ENCODE measurements around the gene C3orf49. TPM values are rescaled to one million over a fixed set of nuclear protein-coding genes. Genes with fewer than 3 reads are reported as not detected.

The C3orf49 gene
- total and polyA plus RNA-seq, 12 donors, result not detected

DNA sequence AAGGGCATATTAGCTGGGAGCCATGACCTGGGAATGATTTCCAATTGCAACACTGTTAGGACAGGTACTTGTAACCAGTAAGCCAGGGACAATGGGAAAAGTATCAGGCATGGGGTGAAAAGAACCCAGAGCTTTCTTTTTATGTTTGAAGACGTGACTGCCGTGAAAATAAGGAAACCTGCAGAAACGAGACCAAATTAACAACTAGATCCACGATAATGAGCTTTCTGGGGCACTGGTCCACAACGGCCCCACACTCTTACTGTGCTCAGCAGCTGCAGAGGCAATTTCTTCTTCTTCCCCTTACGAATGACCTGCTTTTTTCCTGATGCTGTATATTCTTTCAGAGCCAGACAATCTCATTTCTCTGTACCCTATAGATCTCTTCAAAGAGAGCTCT lies 11.4 kb downstream of the C3orf49 start:
- 89 to 94% (median 94%) methylated on average over 6 of the region's 6 CpGs for WGBS, 4 donors
- no peak for TF ChIP-seq POLR2A (IDR thresholded peaks at IDR 0.05)
- TF ChIP-seq, protein P1, sequence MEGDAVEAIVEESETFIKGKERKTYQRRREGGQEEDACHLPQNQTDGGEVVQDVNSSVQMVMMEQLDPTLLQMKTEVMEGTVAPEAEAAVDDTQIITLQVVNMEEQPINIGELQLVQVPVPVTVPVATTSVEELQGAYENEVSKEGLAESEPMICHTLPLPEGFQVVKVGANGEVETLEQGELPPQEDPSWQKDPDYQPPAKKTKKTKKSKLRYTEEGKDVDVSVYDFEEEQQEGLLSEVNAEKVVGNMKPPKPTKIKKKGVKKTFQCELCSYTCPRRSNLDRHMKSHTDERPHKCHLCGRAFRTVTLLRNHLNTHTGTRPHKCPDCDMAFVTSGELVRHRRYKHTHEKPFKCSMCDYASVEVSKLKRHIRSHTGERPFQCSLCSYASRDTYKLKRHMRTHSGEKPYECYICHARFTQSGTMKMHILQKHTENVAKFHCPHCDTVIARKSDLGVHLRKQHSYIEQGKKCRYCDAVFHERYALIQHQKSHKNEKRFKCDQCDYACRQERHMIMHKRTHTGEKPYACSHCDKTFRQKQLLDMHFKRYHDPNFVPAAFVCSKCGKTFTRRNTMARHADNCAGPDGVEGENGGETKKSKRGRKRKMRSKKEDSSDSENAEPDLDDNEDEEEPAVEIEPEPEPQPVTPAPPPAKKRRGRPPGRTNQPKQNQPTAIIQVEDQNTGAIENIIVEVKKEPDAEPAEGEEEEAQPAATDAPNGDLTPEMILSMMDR (IDR thresholded peaks at IDR 0.05), result no peak
- H3K27me3 ChIP-seq, result no peaks in the 10 kb centered on the region

DNA sequence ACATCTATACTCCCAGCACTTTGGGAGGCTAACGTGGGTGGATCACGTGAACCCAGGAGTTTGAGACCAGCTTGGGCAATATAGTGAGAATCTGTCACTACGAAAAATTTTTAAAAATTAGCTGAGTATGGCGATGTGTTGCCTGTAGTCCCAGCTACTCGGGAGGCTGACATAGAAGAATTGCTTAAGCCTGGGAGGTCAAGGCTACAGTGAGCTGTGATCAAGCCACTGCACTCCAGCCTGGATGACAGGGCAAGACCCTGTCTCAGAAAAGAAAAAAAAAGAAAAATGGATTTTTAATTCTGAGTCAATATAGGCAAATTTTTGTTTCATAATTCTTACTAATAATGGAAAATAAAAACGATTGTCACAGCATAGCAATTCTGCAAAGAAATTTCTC lies 13.3 kb downstream of the C3orf49 start:
- H3K36me3 ChIP-seq (replicated peaks in 1 of 2), result peaks cover 0 to 20% of the 10 kb centered on the region in 2 donors
- WGBS, 4 donors, result 43 to 60% (median 46%) methylated on average over 6 of the region's 6 CpGs
- H3K9me3 ChIP-seq (replicated peaks in 1 of 3), result no peaks in the 10 kb centered on the region
- peak in 6 of 7 donors; percentile 29 to 71 (median 58) for DNase-seq
- H3K4me1 ChIP-seq (replicated peaks in 1 of 2), result peaks cover 0 to 8% of the 10 kb centered on the region in 2 donors
- TF ChIP-seq, protein P1 (IDR thresholded peaks at IDR 0.05), result no peak
- TF ChIP-seq POLR2A (IDR thresholded peaks at IDR 0.05), result no peak
- peak overlapping the region in 2 of 5 donors; percentile 19 to 23 for H3K27ac ChIP-seq
- no peak overlapping the region for H3K4me3 ChIP-seq
- intact Hi-C loops (cut with DNase I), result no loop called here
- no peaks in the 10 kb centered on the region for H3K27me3 ChIP-seq

More for the DNA sequence above, 11.4 kb downstream of the C3orf49 start:
- intact Hi-C loops (cut with DNase I), result no loop called here
- DNase-seq, result no peak
- Histone ChIP-seq H3K9me3 (replicated peaks in 1 of 3) (no peaks in the 10 kb centered on the region), H3K4me3 (no peak overlapping the region), H3K27ac (no peak overlapping the region), H3K4me1 (replicated peaks in 1 of 2) (peaks cover 0 to 8% of the 10 kb centered on the region in 2 donors), H3K36me3 (replicated peaks in 1 of 2) (peaks cover 0 to 20% of the 10 kb centered on the region in 2 donors)

DNA sequence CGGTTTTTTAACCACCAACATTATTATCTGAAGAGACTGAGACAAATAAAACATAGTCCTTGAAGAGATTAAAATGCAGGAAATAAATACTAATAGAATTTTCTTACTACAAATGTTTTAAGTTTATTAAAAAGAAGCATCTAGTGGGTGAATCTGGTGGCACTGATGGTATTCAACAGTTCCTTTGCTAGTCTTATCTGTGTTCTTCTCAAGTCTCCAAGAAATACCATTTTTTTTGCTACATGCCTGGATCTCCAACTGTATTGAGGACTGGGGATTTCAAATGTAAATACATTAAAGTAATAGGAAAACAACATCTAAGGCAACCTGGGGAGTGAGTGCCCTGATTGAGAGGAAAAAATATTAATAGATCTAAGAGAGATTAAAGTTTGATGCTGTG lies 22.6 kb downstream of the C3orf49 start:
- WGBS, 4 donors, result 0 to 34% (median 1%) methylated on average over 1 of the region's 1 CpG
- Histone ChIP-seq H3K4me3 (no peak overlapping the region), H3K27ac (no peak overlapping the region), H3K27me3 (no peaks in the 10 kb centered on the region), H3K36me3 (replicated peaks in 1 of 2) (no peaks in the 10 kb centered on the region), H3K9me3 (replicated peaks in 1 of 3) (no peaks in the 10 kb centered on the region), H3K4me1 (replicated peaks in 1 of 2) (no peaks in the 10 kb centered on the region)
- TF ChIP-seq POLR2A (IDR thresholded peaks at IDR 0.05), result no peak
- TF ChIP-seq, protein P1 (IDR thresholded peaks at IDR 0.05), result no peak
- DNase-seq, result no peak
- intact Hi-C loops (cut with DNase I), result no loop called here

DNA sequence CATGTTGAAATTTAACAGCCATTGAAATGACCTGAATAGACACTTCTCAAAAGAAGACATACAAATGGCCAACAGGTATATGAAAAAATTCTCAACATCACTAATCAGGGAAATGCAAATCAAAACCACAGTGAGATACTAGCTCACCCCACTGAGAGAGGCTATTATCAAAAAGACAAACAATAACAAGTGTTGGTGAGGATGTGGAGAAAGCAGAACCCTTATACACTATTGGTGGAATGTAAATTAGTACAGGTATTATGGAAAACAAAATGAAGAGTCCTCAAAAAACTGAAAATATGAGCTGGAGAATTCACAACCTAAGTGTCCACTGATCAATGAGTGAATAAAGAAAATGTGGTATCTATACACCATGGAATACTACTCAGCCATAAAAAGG lies 23.0 kb downstream of the C3orf49 start:
- Histone ChIP-seq H3K4me1 (replicated peaks in 1 of 2) (no peaks in the 10 kb centered on the region), H3K4me3 (no peak overlapping the region), H3K27me3 (no peaks in the 10 kb centered on the region), H3K36me3 (replicated peaks in 1 of 2) (no peaks in the 10 kb centered on the region), H3K9me3 (replicated peaks in 1 of 3) (no peaks in the 10 kb centered on the region), H3K27ac (no peak overlapping the region)
- intact Hi-C loops (cut with DNase I), result no loop called here
- TF ChIP-seq POLR2A (IDR thresholded peaks at IDR 0.05), result no peak
- TF ChIP-seq, protein P1 (IDR thresholded peaks at IDR 0.05), result no peak
- DNase-seq, result no peak

All from adrenal gland (tissue), 12 donors.